ENCODE results near the gene EHD1.

DNA sequence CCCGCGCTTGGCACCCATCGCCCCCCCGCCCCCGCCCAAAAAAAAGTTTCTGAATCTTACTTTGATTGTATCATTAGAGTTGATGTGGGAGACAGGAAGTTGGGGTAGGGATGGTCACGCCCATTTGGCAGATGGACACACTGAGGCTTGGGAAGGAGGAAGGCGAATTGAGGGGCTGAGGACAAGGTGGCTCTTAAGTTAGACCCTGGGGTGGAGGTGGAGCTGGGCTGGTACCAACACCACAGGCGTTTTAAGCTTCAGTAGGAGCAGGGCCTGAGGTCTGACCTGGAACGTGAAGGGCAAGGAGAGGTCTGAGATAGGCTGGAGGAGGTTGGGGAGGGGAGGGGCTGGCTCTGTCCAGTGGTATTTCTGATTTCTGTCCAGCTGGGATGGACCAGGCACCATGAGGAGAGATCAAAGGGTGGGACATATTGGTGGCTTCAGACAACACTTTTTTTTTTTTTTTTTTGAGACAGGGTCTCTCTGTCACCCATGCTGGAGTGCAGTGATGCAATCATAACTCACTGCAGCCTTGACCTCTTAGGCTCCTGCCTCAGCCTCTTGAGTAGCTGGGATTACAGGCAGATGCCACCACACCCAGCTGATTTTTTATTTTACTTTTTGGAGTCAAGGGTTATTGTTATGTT, 33.2 kb downstream of the EHD1 start:
- TF ChIP-seq, protein P1, sequence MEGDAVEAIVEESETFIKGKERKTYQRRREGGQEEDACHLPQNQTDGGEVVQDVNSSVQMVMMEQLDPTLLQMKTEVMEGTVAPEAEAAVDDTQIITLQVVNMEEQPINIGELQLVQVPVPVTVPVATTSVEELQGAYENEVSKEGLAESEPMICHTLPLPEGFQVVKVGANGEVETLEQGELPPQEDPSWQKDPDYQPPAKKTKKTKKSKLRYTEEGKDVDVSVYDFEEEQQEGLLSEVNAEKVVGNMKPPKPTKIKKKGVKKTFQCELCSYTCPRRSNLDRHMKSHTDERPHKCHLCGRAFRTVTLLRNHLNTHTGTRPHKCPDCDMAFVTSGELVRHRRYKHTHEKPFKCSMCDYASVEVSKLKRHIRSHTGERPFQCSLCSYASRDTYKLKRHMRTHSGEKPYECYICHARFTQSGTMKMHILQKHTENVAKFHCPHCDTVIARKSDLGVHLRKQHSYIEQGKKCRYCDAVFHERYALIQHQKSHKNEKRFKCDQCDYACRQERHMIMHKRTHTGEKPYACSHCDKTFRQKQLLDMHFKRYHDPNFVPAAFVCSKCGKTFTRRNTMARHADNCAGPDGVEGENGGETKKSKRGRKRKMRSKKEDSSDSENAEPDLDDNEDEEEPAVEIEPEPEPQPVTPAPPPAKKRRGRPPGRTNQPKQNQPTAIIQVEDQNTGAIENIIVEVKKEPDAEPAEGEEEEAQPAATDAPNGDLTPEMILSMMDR (conservative IDR thresholded peaks at IDR 0.05; ENCODE audit: low read length) = no peak
- no peak for TF ChIP-seq EZH2phosphoT487 (IDR thresholded peaks at IDR 0.05; ENCODE audit: borderline replicate concordance)
